Activated CD8-positive, alpha-beta memory T cell treated with anti-CD3 and anti-CD28 coated beads for 1 hour (primary cell): ENCODE measurements around the gene CHRNA3.

Experiments used
- DNase-seq, 2 donors: peaks; one replicate each; pipeline ENCODE4 v3.0.0-alpha.2; 2020; ENCODE audit warnings: low read depth in 1 of 2; ENCODE audit errors: extremely low read depth in 1 of 2

The CHRNA3 gene

DNA sequence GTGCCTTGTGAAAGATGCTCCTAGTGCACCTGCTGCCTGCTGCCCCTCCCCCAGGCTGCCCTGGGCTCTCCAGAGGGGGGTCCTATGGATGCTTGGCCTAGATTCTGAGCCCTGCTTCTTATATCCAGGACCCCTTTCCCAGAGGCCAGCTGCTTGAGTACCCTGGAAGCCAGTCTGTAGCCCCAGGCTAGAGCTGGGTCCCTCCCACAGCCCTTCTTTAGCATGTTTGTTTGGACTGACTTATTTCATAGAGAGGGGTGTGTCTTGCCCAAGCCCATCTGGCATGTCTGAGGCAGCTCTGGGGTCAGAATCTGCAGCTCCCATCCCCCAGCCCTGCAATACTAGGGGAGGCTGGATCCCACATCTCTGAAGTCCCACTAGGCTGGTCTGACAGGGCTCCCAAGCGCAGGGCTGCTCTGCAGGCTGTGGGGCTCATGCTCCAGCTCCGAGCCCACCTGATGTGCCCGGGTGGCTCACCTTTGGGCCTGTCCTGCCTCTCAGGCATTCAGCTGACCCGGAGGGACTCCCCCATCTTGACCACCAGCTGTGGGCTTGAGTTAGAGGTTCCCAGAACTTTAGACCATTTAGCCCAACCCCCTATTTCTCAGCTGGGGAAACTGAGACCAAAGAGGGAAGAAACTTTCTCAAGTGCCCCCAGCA lies 17.1 kb upstream of the CHRNA3 start:
- DNase-seq, result no peak

DNA sequence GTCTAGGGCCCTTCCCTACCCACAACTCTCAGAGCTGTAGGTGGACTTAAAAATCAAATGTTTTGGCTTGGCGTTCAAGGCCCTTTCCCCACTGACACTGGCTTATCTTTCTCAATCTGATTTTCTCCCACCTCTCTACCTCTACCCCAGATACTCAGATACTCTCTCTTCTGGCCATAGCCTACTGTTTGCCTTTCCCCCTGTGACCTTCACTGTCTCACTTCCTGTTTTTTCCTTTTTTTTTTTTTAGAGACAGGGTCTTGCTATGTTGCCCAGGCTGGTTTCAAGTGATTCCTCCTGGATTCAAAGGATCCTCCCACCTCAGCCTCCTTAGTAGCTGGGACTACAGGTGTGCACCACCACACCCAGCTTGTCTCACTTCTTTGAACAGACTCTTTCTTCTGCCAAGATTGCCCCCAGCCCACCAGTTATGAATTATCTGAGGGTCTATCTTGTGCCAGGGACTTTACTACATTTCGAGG lies 15.6 kb upstream of the CHRNA3 start:
- DNase-seq, result no peak

DNA sequence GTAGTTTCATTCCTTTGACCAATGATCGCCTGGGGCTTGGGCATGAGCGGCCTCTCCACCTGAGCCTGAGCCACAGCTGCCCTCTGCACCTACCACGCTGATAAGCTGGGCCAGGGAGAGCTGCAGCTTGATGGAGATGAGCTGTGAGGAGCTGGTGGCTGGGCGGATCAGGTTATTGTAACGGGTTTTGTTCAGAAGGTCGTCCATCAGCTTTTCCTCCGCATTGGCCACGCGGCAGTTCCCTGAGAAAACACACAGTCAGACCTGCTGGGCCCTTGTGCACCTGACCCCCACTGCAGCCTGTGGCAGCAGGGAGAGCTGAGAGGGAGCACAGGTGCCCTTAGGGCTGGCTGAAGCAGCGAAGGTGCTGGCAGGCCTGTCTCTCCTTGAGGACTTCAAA lies 14.6 kb upstream of the CHRNA3 start:
- DNase-seq, result no peak

DNA sequence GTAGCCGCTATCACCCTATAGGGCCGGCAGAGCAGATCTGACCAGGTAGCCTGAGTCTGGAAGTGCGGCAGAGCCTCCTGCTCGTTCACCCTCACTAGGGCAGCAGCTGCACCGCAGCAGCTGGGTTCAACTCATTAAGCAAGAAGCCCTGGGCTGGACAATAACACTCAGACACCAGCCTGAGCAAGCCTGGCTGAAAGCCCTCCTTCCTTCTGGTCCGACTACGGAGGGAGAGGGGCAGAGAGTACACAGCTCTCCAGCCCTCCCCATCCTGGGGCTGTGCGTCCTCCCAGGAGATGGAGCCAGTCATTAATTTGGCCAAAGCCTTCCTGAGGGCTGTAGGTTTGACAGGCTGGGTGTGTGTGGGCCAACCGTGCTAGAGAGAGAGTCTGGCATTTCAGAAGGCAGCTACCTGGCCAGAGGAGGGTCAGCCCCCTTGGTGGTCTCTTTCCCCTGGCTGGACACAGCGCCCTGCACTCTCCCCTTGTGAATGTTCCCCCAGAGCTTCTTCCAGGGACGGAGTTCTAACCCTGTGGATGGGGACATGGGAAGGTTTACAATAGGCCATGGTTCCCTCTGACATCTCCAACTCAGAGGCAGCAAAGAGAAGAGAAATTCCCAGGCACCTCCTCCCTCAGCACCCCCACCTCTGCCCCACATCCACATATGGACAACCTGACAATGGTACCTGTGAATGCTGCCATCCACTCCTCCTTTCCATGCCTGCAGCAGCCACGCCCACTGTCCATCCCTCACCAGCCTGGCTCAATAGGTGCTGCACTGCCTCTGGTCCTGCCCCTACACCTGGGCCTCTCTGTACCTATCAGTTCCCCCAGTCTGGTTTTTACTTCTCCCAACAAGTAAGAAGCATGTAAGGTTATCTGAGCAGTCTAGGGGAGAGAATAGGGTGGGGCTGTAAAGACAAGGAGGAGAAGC lies 13.7 kb upstream of the CHRNA3 start:
- DNase-seq, result no peak

DNA sequence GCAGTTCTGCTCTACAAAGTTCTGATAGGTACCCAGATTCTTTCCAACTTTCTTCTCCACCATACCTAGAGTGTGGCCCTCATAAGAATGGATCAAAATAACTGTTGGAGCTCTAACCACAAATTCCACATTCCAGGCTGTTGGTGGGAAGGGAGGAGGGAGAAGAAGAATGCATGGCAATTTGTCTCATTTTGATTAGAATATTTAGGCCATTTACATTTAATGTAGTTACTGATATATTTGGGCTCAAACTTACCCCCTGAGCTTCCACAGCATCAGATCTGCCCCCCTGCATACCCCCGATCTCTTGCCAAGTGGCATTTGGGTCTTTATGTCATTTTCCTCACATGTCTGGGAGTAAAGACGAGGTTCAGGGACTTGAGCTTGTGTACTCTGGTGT lies 12.6 kb upstream of the CHRNA3 start:
- no peak for DNase-seq

DNA sequence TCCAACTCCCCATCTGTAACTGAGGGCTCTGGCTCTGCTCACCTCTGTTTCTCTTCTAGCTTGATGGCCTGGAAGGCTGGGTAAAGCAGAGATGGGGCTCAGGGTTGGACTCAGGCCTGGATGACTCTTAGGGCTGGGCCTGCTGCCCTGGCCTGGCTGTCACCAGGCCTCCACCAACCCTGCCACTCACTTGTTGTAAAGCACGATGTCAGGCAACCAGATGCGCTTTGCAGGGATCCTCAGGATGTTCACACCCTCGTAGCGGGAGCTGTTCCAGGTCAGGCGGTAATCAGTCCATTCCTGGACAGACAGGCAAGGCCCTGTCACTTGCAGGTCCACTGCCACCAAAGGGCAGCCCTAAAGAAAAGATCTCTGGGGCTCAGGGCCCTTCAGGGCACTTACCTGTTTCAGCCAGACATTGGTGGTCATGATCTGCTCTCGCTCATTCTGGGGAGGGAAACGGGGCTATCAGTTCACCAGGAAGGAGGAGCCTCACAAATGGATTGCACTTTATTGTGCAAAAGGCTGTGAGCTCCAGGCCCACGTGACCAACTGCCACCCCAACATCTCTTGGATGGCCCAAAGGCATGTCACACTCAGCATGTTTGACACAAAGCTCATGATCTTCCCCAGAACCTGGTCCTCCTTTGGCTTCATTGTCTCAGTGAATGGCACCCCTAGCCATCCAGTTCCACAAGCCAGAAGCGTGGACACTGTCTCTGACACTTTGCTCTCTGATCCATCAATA lies 10.3 kb upstream of the CHRNA3 start:
- no peak for DNase-seq

DNA sequence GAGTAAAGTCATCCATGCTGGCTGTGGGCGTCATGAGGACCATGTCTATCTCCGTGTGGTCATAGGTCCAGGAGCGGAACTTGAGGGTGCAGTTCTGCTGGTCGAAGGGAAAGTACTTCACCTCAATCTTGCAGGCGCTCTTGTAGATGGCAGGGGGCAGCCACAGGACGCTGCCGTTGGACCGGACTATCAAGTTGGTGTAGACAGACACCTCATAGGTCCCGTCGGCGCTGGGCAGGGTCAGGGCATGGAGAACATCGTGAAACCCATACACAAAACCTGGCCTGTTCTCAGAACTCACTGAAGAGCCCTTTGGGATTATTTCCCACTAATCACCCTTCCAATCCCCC lies 8.9 kb upstream of the CHRNA3 start:
- no peak for DNase-seq

DNA sequence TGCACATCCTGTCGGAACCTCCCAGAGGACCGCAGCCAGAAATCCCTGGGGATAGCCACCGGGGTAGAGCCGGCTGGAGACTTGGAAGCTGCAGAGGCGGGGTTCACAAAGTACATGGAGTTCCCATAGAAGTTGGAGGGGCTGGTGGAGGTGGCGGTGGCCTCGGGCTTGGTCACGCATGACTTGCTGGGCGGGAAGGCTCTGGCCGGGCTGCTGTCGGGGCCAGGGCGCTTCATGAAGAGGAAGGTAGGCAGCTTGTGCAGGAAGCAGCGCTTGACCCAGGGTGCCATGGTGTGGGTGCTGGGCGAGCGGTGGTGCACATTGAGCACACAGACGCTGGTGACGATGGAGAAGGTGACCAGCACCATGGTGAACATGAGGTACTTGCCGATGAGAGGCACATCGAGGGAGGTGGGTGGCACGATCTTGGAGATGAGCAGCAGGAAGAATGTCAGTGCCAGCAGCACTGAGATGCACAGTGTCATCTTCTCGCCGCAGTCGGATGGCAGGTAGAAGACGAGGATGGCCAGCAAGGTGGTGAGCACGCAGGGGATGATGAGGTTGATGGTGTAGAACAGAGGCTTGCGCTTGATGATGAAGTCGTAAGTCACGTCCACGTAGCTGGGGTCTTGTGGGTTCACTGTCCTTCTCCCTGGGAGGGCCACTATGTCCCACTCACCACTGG lies 8.4 kb upstream of the CHRNA3 start:
- DNase-seq, result no peak

DNA sequence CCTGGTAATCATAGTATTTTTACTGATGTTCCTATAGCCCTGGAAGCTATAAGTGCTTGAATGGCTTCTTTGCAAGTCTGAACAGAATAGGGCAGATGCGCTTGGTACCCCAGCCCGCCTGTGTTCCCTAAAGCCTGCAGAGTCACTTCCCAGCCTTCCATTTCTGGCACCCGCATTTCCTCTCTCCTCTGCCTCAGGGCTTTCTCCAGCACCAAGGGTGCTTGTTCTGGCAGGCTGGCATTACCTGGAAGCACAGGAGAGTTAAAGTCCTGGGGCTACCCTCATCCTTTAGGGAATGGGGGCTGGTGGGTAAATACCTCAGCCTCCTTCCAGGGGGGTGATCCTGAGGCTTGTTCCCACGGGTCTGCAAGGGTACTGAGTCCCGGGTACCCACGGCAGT lies 7.4 kb upstream of the CHRNA3 start:
- no peak for DNase-seq

DNA sequence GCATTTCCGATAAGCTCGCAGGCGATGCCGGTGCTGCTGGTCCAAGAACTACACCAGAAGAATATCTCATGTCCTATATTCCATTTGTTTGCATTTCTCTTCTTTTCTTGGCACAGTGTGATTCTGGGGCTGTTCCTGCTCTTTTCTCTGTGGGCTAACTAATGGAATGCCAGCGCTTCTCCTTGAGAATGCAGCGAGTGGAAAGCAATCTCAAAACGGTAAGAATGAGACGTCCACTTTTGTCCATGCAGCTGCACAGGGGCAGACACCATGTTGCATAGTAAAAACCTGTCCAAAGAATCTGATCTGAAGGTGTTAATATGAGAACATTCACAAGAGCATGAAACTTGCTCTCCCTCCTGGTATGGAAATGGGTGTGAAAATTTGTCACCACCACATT lies 6.6 kb upstream of the CHRNA3 start:
- DNase-seq, result no peak

DNA sequence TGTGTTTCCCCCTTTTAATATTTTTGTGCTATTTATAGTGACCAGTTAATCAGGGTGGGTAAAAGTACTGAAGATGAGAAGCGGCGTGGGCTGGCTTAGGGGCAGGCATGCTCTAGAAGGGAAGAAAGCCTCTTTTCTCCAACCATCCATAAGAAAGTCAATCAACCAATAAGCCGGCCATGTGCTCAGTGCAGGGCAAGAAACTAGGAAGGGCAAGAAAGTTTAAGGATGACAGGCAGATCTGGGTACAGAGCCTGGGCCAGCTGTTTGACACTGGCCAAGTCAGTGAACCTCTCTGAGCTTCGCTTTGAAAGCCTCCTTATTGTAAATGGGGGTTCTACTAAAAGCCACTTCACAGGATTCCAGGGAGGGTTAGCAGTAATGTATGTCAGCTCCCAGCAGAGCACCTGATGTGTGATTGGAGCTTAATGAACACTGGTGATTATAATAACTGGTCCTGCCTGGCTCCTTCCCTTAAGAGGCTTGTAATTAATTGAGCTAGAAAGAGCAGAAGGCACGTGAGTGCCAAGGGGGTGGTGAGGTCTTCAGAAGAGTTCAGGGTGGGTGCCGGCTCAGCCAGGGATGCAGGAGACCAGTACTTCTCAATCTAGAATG lies 5.7 kb upstream of the CHRNA3 start:
- no peak for DNase-seq

DNA sequence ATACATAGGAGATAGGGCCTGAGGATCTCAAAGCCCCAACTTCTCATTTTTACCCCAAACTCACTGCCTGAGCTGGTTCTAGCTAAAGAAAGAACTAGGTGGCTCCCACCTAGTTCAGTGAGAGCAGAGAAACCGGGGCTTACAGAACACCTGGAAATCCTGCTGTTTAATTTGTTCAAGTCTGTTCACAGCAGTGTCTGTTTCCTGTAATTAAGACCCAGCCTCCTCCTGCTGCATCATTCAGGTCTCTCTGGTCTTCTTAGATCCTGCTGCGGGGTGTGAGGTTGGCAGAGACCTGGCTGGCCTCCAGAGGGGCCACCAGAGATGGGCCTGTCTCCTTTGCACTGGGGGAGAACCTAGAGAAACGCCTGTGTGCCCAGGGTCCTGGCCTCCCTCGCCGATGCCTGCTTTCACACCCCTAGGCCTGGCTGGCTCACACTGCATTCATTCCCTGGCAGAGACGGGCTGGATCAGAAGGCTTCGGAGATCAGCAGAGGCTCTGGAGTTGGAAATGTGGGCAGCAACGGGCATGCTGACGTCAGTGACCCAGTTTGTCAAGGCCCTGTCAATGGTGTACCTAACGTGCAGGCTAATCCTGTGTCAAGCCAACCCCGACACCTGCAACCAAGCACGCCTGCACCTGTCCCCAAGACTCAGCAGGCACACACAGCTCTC lies 4.9 kb upstream of the CHRNA3 start:
- no peak for DNase-seq

DNA sequence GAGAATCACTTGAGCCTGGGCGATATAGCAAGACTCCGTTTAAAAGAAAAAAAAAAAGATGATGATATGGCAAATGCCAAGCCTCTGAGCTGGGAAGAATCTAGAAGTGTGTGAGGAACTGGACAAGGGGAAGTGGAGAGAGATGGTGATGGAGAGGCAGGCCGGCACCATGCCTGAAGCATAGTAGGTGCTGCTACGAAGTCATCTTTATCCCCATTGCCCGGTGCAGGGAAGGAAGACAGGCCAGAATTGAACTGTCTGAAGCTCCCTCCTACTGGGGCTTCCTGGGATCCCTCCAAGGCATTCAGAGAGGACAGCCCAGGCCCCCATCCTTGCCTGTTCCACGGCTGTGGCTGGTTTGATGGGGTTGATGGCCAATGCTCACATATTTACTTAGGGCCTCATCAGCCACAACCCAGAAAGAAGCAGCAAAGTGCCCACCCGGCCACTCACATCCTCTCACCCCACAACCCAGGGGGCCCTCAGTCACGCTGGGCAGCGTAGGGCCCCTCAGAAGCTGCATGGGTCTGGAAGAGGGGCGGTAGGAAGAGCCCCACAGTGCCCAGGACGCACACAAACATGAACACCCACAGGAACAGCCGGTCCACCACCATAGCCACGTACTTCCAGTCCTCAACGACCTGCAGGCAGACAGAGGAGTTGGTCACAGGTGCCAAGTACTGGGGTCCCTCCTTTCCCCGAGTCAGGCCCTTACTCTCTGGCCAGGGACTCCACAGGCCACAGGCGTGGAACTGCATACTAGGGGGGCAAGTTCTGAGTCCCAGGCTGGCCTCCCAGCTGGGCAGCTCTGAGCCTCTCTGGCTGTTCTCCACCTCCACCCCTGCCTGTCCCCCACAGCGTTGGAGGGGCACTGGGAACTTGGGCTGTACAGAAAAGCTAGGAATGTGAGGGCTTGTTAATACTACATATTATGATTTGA lies 4.1 kb upstream of the CHRNA3 start:
- no peak for DNase-seq

DNA sequence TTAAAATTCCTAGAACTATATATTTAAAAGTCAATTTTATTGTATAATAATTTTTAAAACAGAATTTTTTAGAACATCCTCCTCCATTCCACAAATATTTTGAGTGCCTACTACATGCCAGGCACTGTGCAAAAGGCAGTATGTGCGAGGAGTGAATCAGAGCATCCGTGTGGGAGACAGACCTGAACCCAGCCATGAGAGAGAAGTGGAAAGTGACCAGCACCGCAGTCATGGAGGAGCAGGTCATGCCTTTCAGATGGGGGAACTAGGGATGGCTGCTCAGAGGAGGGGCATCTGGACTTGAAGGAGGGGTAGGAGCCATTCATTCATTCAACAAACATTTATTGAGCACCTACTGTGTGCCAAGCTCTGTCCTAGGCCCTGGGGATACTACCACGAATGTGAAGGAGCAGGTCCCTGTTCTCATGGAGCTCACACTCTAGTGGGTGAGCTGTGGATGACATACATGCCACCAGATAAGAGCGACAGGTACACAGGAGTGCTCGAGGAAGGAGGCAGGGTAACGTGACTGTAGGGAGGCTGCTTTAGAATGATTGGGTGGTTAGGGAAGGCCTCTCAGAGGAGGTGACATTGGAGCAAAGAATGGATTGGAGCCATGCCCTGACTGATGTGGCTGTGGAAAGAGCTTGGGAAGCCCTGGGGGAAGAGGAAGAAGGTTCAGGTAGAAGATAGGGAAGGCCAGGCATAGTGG lies 3.1 kb upstream of the CHRNA3 start:
- no peak for DNase-seq

DNA sequence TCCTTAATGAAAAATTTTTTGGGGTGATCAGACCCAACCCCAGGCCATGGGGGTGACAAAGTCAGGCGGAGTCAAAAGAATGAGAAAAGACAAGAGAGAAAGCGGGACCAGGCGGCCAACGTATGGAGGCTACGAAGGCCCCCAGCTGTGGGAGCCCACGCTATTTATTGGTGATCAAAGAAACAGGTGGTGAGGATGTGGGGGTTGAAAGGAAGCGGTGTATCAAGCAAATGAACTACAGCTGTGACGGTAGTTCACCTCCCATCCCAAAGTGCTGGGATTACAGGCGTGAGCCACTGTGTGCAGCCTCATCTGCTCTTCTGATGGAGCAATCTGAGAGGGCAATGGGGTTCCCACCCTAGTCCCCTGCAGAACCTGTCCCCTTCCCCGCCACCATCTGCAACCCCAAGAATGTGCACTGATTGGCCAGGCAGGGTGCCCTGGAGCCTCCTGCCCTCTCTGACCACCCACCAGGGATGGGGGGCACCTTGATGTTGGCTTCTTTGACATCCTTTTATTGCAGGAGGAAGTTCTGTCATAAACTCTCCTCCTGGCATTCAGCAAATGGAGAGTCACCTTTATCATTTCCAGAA lies 1.1 kb upstream of the CHRNA3 start:
- DNase-seq, result no peak

DNA sequence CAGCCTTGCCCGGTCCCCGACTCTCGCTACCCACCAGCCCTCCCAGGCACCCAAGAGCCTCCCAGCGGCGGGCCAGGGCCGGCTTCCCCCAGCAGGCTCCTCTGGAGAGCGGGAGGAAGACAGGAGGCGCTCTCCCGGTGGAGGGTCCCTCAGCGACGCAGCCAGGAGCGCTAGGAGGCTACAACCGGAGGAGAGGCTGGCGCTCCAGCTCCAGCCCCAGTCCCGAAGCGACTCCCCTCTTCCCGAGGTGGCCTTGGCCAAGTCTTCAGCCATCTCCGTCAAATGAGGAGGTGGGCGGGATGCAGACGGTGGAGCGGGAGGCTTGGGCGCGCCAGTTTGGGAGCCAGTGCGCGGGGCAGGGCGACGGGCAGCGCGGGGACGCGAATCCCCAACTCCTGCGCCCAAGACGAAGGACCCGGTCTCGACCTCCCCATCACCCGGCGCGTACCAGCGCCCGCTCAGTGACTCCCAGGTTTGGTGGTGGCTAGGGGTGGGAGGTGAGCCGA lies 722 bp downstream of the CHRNA3 start:
- DNase-seq, result no peak

DNA sequence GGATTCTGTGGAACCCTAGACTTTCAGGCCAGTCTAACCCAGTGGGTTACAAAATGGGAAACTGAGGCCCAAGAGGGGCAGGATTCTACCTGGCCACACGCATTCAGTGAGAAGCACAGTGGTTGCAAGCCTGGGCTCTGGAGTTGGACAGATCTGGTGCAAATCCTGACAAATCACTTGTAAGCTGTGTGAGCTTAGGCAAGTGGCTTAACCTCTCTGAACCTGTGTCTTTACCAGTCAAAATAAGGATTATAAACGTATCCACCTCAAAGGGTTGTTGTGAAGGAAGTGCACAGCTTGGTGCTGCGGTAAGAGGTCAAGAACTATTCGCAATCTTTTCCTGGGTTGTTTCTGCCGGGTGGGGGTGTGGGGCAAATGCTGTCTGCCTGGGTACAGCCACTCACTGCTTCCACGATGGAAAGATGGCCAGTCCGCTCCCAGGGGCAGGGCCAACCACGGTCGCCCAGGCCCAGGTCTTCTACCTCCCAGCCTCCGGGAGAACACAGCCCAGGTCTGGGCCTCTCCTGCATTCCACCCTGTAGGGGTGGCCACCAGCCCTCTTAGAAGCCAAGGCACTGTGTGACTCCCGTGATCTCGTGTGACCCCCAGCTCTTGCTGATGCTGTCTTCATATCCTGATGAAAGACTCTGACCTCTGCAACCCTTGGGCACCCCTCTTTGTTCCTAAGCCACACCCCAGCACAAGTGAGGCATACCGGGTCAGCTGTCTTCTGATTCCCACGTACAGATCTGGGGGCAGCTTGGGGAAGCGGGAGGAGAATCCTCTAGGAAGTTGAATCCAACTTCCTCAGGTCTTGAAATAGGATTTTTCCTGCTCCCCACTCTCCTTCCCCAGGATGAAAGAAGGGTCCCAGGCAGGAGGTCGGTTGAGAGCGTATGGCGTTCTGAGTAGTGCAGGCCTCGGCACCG lies 1.5 kb downstream of the CHRNA3 start:
- DNase-seq, result no peak
